HG02870 (cell line): ENCODE measurements around the gene RBM38.
"Not testable (repeated sequence)": the region's sequence is repeated elsewhere in the genome, so short reads cannot be mapped to it uniquely, and the experiment has no call there.

Experiments used
- ATAC-seq: cut with Tn5 transposase; IDR thresholded peaks from one replicate; pipeline ENCODE4 v1.9.1; 2021; ENCODE audit warnings: mild to moderate bottlenecking, moderate library complexity; ENCODE audit not compliant: unreplicated experiment

Gene RBM38

DNA sequence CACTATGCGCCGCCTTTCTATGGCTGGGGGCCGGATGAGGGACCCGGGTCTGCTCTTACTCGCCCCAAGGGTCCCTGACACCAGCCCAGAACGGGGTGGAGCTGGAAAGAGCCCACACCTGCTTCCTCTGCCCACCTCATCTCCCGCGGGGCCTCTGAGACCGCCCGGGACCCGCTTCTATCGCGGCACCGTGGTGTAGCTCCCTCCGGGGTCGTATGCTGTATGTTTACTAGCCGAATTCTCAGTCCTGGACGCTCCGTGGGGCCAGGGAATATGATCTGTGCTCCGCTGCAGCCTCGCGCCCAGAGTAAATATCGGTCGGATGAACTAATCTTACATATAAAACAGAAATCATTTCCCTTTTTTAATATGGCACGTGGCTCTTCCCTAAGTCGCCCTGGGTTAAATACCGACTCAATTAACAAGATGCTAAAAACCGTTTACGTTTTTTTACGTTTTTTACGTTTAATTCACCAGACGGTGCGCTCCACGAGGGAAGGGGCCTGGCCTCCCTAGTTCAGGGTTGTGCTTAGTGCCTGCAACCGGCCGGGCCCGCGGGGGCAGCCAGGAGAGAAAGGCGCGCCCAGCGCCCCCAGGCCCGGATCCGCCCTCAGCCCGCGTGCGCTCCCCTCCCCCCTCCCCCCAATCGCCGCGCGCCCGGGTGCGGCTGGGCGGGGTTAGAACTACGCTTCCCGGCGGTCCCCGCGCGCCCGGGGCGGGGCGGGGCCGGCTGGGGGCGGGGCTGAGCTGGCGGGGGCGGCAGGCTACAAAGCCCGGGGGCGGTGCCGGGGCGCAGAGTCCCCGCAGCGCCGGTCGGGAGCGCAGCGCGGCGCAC, at the start of gene RBM38:
RBM38 (plus strand) TSS at position 793 of the 835 bp plus-strand sequence. CDS start 186 bp downstream, outside the sequence.
- peak; percentile 45 for ATAC-seq

GRCh38 chr20:57341663-57342062, 49.5 kb upstream of the RBM38 start:
- ATAC-seq: no peak

GRCh38 chr20:57342829-57343228, 48.4 kb upstream of the RBM38 start:
- no peak for ATAC-seq

DNA sequence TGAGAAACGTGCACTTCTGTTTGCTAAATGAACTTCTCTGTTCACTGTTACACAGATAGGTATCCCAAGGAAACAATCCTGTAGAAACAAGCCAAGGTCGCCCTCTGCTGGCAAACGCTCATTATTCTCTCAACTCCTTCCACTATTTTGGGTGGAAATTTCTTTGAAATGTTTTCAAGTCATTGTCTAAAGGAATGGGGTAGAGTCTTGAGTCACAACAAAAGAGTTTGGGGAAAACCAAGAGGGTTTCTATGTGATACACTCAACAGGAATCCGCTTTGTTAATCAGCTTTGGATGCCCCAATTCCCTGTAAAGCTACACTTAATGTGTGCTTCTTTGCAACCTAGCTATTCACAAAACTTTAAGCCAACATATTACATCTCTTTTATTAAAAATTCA, 44.7 kb upstream of the RBM38 start:
- ATAC-seq: no peak

GRCh38 chr20:57347393-57347792, 43.8 kb upstream of the RBM38 start:
- ATAC-seq: no peak

GRCh38 chr20:57348200-57348921, 42.8 kb upstream of the RBM38 start:
- ATAC-seq: not testable (repeated sequence)

GRCh38 chr20:57348922-57349574, 42.1 kb upstream of the RBM38 start:
- not testable (repeated sequence) for ATAC-seq

DNA sequence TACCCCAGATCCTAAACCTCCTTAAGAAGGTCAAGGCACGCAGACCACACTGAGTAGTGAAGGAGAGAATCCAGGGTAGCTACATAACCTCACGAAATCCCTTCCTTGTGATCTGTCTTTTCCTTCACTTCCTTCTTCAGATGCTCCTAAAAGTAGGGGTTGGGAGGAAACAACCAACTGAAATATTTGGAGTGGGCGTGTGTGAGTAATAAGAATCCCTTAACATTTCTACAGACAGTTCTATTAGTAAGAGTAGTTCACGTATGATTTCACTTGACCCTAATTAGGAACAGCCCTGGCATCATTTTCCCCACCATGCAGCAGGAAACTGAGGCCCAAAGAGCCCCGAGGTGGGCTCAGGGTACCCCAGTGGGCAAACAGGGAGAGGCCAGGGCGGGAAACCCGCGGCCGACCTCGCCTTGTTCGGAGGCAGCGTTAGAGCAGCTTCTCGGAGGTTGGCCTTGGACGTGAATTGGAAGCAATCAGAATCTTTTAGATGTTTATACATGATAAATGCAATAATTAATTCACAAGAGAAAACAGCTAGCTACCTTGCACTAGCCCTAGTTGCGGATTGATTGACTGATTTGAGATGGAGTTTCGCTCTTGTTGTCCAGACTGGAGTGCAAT, 41.0 kb upstream of the RBM38 start:
- ATAC-seq: no peak

GRCh38 chr20:57350726-57351041, 40.5 kb upstream of the RBM38 start:
- not testable (repeated sequence) for ATAC-seq

- ATAC-seq: peak; percentile 81
Observed at GRCh38 chr20:57351042-57351783, 40.0 kb upstream of the RBM38 start, which contains the start of gene RAE1. Gene RAE1, plus strand, starts transcription at chr20:57351255. Its CDS starts 2,784 bp downstream, at chr20:57354039.

- no peak for ATAC-seq
Observed at GRCh38 chr20:57352305-57352704, 38.9 kb upstream of the RBM38 start.

DNA sequence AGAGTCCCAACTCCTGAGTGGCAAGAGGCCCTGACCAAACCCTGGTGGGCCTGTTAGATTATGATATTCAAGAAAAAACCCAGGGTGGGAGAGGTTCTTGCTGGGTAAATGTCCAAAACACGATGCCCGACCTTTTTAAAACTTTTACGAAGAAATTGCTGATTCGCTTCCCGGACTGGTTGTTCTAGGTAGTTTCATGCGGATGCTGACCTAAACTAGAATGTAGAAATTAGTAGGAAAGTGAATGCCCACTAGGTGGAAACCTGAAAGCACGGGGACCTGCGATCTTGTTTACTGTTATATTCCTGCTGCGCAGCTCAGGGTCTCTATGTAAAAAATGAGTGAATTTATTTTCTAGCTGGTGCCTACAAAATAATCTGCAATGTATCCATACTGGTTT, 37.8 kb upstream of the RBM38 start:
- no peak for ATAC-seq

GRCh38 chr20:57361517-57361916, 29.7 kb upstream of the RBM38 start:
- no peak for ATAC-seq

GRCh38 chr20:57364451-57364850, 26.7 kb upstream of the RBM38 start:
- no peak for ATAC-seq

- ATAC-seq: no peak
Observed at GRCh38 chr20:57369596-57369995, 21.6 kb upstream of the RBM38 start.

DNA sequence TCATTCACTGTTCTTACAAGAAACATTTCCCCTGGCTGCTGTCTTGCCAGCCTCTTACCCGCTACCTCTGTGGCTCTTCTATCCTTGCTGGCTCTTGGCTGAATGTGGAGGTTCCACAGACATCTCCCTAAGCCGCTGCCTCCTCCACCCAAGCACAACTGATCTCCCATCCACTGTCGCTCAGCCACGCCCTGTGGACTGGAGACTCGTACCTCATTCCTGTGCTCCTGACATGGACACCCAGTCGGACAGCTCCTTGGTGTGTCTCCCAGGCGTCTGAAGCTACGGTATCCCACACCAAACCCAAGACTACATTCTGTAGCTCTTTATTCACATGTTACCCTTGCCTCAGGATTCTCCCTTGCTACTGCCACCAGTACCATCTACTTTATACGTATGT, 20.9 kb upstream of the RBM38 start:
- no peak for ATAC-seq

GRCh38 chr20:57371363-57371762, 19.8 kb upstream of the RBM38 start:
- no peak for ATAC-seq

GRCh38 chr20:57372157-57372556, 19.0 kb upstream of the RBM38 start:
- ATAC-seq: no peak

- no peak for ATAC-seq
Observed at GRCh38 chr20:57372581-57373350, 18.4 kb upstream of the RBM38 start.
